ENCODE measurements around the gene TP53I11. TPM values are rescaled to one million over a fixed set of nuclear protein-coding genes. Genes with fewer than 3 reads are reported as not detected.

Gene TP53I11
- polyA plus RNA-seq, 1 donor (not counting 4 experiments of a cell fraction or from before 2014, with no cell fraction given): 21.4 TPM

GRCh38 chr11:44969651-44970252 lies 19.1 kb upstream of the TP53I11 start:
- dilution Hi-C loops (cut with MboI; ENCODE audit: extremely low pct_ligation_motif_present, low sequenced_read_pairs): no loop called here
- FAIRE-seq (no peak), DNase-seq (ENCODE audit: low read depth, low spot score) (no peak)
- H3K9me3 ChIP-seq (ENCODE audit: control insufficient read depth, low read depth, low read length): no peaks in the 10 kb centered on the region
- no peak overlapping the region for H2AFZ ChIP-seq (ENCODE audit: control insufficient read depth, low read length)
- H3K4me2 ChIP-seq (ENCODE audit: control insufficient read depth, extremely low read depth, insufficient read depth, low read depth, low read length): no peak overlapping the region
- no peaks in the 10 kb centered on the region for H3K79me2 ChIP-seq (ENCODE audit: control insufficient read depth, insufficient read depth, low read length)
- peaks cover 7% of the 10 kb centered on the region for H3K4me1 ChIP-seq (ENCODE audit: control insufficient read depth, extremely low read depth, insufficient read depth, low read length)
- no peak for TF ChIP-seq CTCF (optimal IDR thresholded peaks at IDR 0.05 in 1 of 3, IDR thresholded peaks at IDR 0.05 in 1 of 3, conservative IDR thresholded peaks at IDR 0.05 in 1 of 3; ENCODE audit: extremely low read depth in 1 of 3, insufficient read depth in 2 of 3, low read length in 3 of 3)
- no peak for TF ChIP-seq EZH2 (IDR thresholded peaks at IDR 0.05; ENCODE audit: low read length)
- H3K27ac ChIP-seq (ENCODE audit: control insufficient read depth, insufficient read depth, low read length): no peak overlapping the region
- no peaks in the 10 kb centered on the region for H3K36me3 ChIP-seq (ENCODE audit: control insufficient read depth in 2 of 2, extremely low read depth in 1 of 2, insufficient read depth in 2 of 2, low read length in 2 of 2)
- no peaks in the 10 kb centered on the region for H4K20me1 ChIP-seq (ENCODE audit: control insufficient read depth, extremely low read depth, insufficient read depth, low read length)
- H3K9ac ChIP-seq (ENCODE audit: control insufficient read depth, extremely low read depth, insufficient read depth, low read length): no peak overlapping the region
- no peaks in the 10 kb centered on the region for H3K27me3 ChIP-seq (ENCODE audit: control insufficient read depth, extremely low read depth, insufficient read depth, low read length)
- no peak overlapping the region for H3K4me3 ChIP-seq (ENCODE audit: control insufficient read depth in 2 of 3, extremely low read depth in 1 of 3, insufficient read depth in 2 of 3, low read depth in 1 of 3, low read length in 3 of 3)
- no peaks in the 10 kb centered on the region for H3K9me1 ChIP-seq (ENCODE audit: control insufficient read depth, extremely low read depth, insufficient read depth, low read length)

- Histone ChIP-seq H3K9me1 (ENCODE audit: control insufficient read depth, extremely low read depth, insufficient read depth, low read length) (no peaks in the 10 kb centered on the region), H3K79me2 (ENCODE audit: control insufficient read depth, insufficient read depth, low read length) (no peaks in the 10 kb centered on the region), H3K27ac (ENCODE audit: control insufficient read depth, insufficient read depth, low read length) (no peak overlapping the region), H2AFZ (ENCODE audit: control insufficient read depth, low read length) (no peak overlapping the region), H3K9ac (ENCODE audit: control insufficient read depth, extremely low read depth, insufficient read depth, low read length) (no peak overlapping the region), H3K4me1 (ENCODE audit: control insufficient read depth, extremely low read depth, insufficient read depth, low read length) (peaks cover 7% of the 10 kb centered on the region), H3K4me3 (ENCODE audit: control insufficient read depth in 2 of 3, extremely low read depth in 1 of 3, insufficient read depth in 2 of 3, low read depth in 1 of 3, low read length in 3 of 3) (no peak overlapping the region), H4K20me1 (ENCODE audit: control insufficient read depth, extremely low read depth, insufficient read depth, low read length) (no peaks in the 10 kb centered on the region), H3K9me3 (ENCODE audit: control insufficient read depth, low read depth, low read length) (no peaks in the 10 kb centered on the region), H3K4me2 (ENCODE audit: control insufficient read depth, extremely low read depth, insufficient read depth, low read depth, low read length) (no peak overlapping the region), H3K36me3 (ENCODE audit: control insufficient read depth in 2 of 2, extremely low read depth in 1 of 2, insufficient read depth in 2 of 2, low read length in 2 of 2) (no peaks in the 10 kb centered on the region), H3K27me3 (ENCODE audit: control insufficient read depth, extremely low read depth, insufficient read depth, low read length) (no peaks in the 10 kb centered on the region)
- TF ChIP-seq CTCF (optimal IDR thresholded peaks at IDR 0.05 in 1 of 3, IDR thresholded peaks at IDR 0.05 in 1 of 3, conservative IDR thresholded peaks at IDR 0.05 in 1 of 3; ENCODE audit: extremely low read depth in 1 of 3, insufficient read depth in 2 of 3, low read length in 3 of 3) (no peak), EZH2 (IDR thresholded peaks at IDR 0.05; ENCODE audit: low read length) (no peak)
- dilution Hi-C loops (cut with MboI; ENCODE audit: extremely low pct_ligation_motif_present, low sequenced_read_pairs): no loop called here
- FAIRE-seq: peak; percentile 41
- no peak for DNase-seq (ENCODE audit: low read depth, low spot score)
Observed at GRCh38 chr11:44968510-44968909, 17.8 kb upstream of the TP53I11 start.

Data from keratinocyte (primary cell).